Suprapubic skin (tissue), 4 donors: Measurements from ENCODE around the gene TTLL7. TPM values are rescaled to one million over a fixed set of nuclear protein-coding genes. Genes with fewer than 3 reads are reported as not detected.
"Not testable (repeated sequence)": the region's sequence is repeated elsewhere in the genome, so short reads cannot be mapped to it uniquely, and the experiment has no call there.

Source experiments
- DNase-seq, 2 donors: peaks; one replicate each; pipeline ENCODE4 v3.0.0-alpha.2; 2019; ENCODE audit warnings: low spot score in 2 of 2
- H3K27ac ChIP-seq: fragments of 200-600 bp; sonication (generic); one replicate; pipeline ENCODE4 v1.5.1; 2019
- H3K27me3 ChIP-seq: fragments of 200-600 bp; sonication (generic); one replicate; pipeline ENCODE4 v1.5.1; 2019
- H3K36me3 ChIP-seq: fragments of 200-600 bp; sonication (generic); one replicate; pipeline ENCODE4 v1.5.1; 2019
- H3K4me1 ChIP-seq: fragments of 200-600 bp; sonication (generic); one replicate; pipeline ENCODE4 v1.5.1; 2019
- H3K4me3 ChIP-seq: fragments of 200-600 bp; sonication (generic); one replicate; pipeline ENCODE4 v1.5.1; 2019; ENCODE audit warnings: mild to moderate bottlenecking
- H3K9me3 ChIP-seq: fragments of 200-600 bp; sonication (generic); one replicate; pipeline ENCODE4 v1.5.1; 2019
- EP300 ChIP-seq: sonication (generic); formaldehyde crosslinking; IDR thresholded peaks from one replicate; pipeline ENCODE4 v1.6.1; 2017; ENCODE audit warnings: antibody characterized with exemption
- POLR2A ChIP-seq, 2 donors: fragments of 450-650 bp; IDR thresholded peaks; one replicate each; pipeline ENCODE4 v1.6.1; 2017; ENCODE audit warnings: antibody characterized with exemption in 2 of 2, mild to moderate bottlenecking in 2 of 2, moderate library complexity in 2 of 2
- POLR2AphosphoS5 ChIP-seq, 3 donors: sonication (generic); formaldehyde crosslinking; IDR thresholded peaks; one replicate each; pipeline ENCODE4 v1.6.1; 2017; ENCODE audit warnings: antibody characterized with exemption in 3 of 3
- WGBS: methylation state at CpG from one replicate; pipeline ENCODE4 v1.1.5; 2018; 5-methylcytosine and 5-hydroxymethylcytosine counted together
- total RNA-seq, 4 donors: library from RNA; depleted of rRNA; stranded (reverse); fragments of >200 nt; gene quantifications; one replicate each; pipeline ENCODE4 v1.1.0, GENCODE V29; 2016
- TF ChIP-seq, protein P1 (sequence below), 2 donors: fragments of 200-600 bp in 1 of 2; fragments of 450-650 bp in 1 of 2; sonication (generic) in 1 of 2; IDR thresholded peaks; one replicate each; pipeline ENCODE4 v1.5.1; 2016 to 2019; ENCODE audit warnings: antibody characterized with exemption in 2 of 2, mild to moderate bottlenecking in 1 of 2, moderate library complexity in 1 of 2

The TTLL7 gene
- total RNA-seq, 4 donors from 2014 or later = 1.5 to 3.1 (median 2.3) TPM

DNA sequence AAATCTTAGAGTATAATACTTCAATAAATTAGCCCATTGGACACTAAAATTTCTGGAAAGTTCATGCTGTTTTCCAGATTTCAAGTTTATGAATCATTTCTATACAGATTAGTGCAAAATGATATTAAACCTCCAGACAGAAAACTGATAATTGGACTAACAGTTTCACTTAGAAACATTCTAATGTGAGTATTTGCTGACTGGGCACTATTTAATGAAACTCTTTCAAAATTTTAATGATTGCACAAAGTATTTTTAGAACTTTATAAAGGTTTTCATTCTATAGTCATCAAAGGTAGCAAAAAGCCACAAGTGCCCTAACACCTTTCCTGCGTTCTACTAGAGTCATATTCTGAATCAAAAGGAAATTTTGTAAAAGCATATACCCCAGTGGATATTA lies 81.0 kb downstream of the TTLL7 start:
- Histone ChIP-seq H3K4me1 (no peaks in the 10 kb centered on the region), H3K27me3 (no peaks in the 10 kb centered on the region), H3K4me3 (no peak overlapping the region), H3K36me3 (no peaks in the 10 kb centered on the region), H3K27ac (no peak overlapping the region), H3K9me3 (no peaks in the 10 kb centered on the region)
- TF ChIP-seq POLR2A (IDR thresholded peaks at IDR 0.05) (no peak), POLR2AphosphoS5 (IDR thresholded peaks at IDR 0.05) (no peak), EP300 (no peak)
- TF ChIP-seq, protein P1, sequence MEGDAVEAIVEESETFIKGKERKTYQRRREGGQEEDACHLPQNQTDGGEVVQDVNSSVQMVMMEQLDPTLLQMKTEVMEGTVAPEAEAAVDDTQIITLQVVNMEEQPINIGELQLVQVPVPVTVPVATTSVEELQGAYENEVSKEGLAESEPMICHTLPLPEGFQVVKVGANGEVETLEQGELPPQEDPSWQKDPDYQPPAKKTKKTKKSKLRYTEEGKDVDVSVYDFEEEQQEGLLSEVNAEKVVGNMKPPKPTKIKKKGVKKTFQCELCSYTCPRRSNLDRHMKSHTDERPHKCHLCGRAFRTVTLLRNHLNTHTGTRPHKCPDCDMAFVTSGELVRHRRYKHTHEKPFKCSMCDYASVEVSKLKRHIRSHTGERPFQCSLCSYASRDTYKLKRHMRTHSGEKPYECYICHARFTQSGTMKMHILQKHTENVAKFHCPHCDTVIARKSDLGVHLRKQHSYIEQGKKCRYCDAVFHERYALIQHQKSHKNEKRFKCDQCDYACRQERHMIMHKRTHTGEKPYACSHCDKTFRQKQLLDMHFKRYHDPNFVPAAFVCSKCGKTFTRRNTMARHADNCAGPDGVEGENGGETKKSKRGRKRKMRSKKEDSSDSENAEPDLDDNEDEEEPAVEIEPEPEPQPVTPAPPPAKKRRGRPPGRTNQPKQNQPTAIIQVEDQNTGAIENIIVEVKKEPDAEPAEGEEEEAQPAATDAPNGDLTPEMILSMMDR (IDR thresholded peaks at IDR 0.05) = no peak
- no peak for DNase-seq
- WGBS = 93% methylated on average over 1 of the region's 1 CpG

DNA sequence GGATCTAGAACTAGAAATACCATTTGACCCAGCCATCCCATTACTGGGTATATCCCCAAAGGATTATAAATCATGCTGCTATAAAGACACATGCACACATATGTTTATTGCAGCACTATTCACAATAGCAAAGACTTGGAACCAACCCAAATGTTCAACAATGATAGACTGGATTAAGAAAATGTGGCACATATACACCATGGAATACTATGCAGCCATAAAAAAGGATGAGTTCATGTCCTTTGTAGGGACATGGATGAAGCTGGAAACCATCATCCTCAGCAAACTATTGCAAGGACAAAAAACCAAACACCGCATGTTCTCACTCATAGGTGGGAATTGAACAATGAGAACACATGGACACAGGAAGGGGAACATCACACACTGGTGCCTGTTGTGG lies 82.8 kb downstream of the TTLL7 start:
- no CpG with 5 or more reads among the region's 1 CpG for whole genome bisulfite sequencing
- not testable (repeated sequence) for H3K27ac ChIP-seq, H3K4me3 ChIP-seq, H3K27me3 ChIP-seq, H3K4me1 ChIP-seq, H3K36me3 ChIP-seq, DNase-seq, H3K9me3 ChIP-seq

DNA sequence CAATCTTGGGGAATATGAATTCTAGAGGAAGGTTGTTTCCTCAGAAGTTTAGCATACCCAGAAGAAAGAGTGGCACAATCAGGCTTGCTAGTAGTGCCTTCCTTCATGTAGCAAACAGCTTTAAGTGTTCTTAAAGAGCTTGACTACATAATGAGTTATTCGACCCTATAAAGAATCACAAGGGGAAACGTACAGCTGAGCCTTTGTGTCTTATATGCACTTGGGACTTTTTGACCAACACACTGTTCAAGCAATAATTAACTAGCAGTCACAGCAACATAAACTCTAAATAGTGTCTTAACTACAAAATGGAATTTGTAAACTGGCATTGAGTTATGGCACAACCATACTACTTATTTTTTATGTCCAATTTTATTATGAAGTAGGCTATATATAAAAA lies 86.1 kb downstream of the TTLL7 start:
- Histone ChIP-seq H3K9me3 (no peaks in the 10 kb centered on the region), H3K27me3 (no peaks in the 10 kb centered on the region), H3K36me3 (no peaks in the 10 kb centered on the region), H3K4me1 (no peaks in the 10 kb centered on the region), H3K27ac (no peak overlapping the region), H3K4me3 (no peak overlapping the region)
- WGBS = 72% methylated on average over 2 of the region's 2 CpGs
- DNase-seq = no peak
- TF ChIP-seq EP300 = no peak

DNA sequence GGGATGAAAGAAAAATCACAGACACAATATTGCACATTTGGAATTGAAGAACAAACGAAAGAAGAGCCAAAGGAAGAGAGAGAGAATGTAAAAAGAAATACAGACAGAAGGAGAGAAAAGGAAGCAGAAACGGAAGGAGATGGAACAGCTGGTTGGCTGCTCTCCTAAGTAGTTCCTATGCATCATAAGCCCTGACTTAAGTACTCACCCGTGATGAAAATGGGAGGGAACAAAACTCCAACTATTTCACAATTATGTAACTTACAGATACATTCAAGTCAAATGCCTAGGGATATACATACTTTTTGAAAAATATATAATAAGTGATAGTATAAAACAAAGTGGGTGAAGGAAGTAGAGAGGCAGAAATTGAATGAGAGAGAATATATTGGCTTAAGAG lies 88.5 kb downstream of the TTLL7 start:
- DNase-seq = no peak
- Histone ChIP-seq H3K9me3 (no peaks in the 10 kb centered on the region), H3K36me3 (no peaks in the 10 kb centered on the region), H3K27ac (no peak overlapping the region), H3K27me3 (no peaks in the 10 kb centered on the region), H3K4me3 (no peak overlapping the region), H3K4me1 (no peaks in the 10 kb centered on the region)
- WGBS = 32% methylated on average over 3 of the region's 3 CpGs
- TF ChIP-seq POLR2A (IDR thresholded peaks at IDR 0.05) (no peak), POLR2AphosphoS5 (IDR thresholded peaks at IDR 0.05) (no peak), EP300 (no peak)
- TF ChIP-seq, protein P1 (IDR thresholded peaks at IDR 0.05) = no peak

DNA sequence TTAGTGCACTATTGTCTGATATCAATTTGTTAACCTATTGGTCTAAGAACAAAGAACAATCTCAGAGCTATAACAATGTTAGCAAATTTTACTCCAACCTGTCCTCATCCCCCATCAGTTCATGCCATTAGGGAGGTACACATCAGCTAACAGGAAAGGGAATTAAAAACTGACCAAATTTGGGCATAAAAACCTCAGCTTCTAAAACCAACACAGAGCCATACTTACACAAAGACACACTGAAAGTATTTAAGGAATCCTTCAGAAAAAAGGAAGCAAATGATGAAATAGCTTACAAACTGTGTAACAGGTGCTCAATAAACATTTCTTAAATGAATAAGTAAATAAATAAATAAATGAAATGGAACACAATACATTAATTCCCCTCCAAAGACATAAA lies 89.2 kb downstream of the TTLL7 start:
- Histone ChIP-seq H3K36me3 (no peaks in the 10 kb centered on the region), H3K9me3 (no peaks in the 10 kb centered on the region), H3K4me1 (no peaks in the 10 kb centered on the region), H3K27ac (no peak overlapping the region), H3K27me3 (no peaks in the 10 kb centered on the region), H3K4me3 (no peak overlapping the region)
- no peak for DNase-seq
- TF ChIP-seq, protein P1 (IDR thresholded peaks at IDR 0.05) = no peak
- TF ChIP-seq POLR2A (IDR thresholded peaks at IDR 0.05) = no peak

DNA sequence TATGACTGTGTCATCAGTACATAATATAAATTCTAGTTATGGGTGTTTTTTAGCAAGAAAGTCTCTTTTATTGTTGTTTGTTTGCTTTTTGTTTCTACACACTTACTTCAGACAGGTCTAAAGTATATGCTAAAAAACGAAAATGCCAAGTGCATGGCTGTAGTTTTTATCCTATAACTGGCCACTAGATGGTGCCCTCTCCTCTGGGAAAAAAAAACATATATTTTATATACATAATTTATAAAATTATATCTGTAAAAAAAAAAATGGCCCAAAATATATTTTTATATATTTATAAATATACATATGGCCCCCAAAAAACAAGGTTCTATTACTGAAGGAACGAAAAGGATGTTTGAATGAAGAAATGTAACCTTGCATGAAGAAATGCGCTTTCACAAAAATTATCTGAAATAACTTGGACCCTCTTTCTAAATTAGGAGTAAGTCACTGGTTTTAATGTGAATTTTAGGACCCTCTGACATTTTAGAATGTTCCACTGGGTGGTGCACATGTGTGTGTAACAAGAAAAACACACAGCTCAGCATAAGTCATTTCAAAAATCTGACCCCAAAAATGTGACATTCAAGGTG lies 93.5 kb downstream of the TTLL7 start:
- no peak for DNase-seq
- Histone ChIP-seq H3K27me3 (no peaks in the 10 kb centered on the region), H3K4me3 (no peak overlapping the region), H3K4me1 (no peaks in the 10 kb centered on the region), H3K9me3 (no peaks in the 10 kb centered on the region), H3K36me3 (no peaks in the 10 kb centered on the region), H3K27ac (no peak overlapping the region)
- TF ChIP-seq POLR2A (IDR thresholded peaks at IDR 0.05) = no peak
- TF ChIP-seq EP300 = no peak
- TF ChIP-seq, protein P1 (IDR thresholded peaks at IDR 0.05) = peak in 1 of 2 donors; percentile 44
- no peak for TF ChIP-seq POLR2AphosphoS5 (IDR thresholded peaks at IDR 0.05)
- WGBS = 47% methylated on average over 3 of the region's 3 CpGs
